A549 treated with dexamethasone at 1 μM for 4 hours (cell line): ENCODE data around the gene PRORP. TPM values are rescaled to one million over a fixed set of nuclear protein-coding genes. Genes with fewer than 3 reads are reported as not detected.

Experiments
- total RNA-seq: library from RNA; stranded (reverse); fragments of 200-300 nt; extraction: Qiagen RNA extraction; gene quantifications from 5 replicates; pipeline ENCODE4 v1.2.3, GENCODE V29; 2022

Gene PRORP
- 33.1 to 42.5 TPM (median 40.5 TPM) in 5 replicates for total RNA-seq

GRCh38 chr14:35121887-35122695 lies at the start of gene PRORP, which contains the start of gene PPP2R3C:
PRORP (plus strand) TSS chr14:35122552; CDS start chr14:35123246, 694 bp downstream.
PPP2R3C (minus strand) TSS chr14:35121990; CDS start chr14:35121959, 31 bp downstream.

Other genes with a start within 250 kb of the PRORP start
- 24.9 to 32.3 TPM (median 29.8 TPM) in 5 replicates for gene BAZ1A, start 247.2 kb upstream of the PRORP start, total RNA-seq
- 60.4 to 68.0 TPM (median 63.3 TPM) in 5 replicates for gene SRP54, start 139.6 kb upstream of the PRORP start, total RNA-seq
- gene FAM177A1, start 76.3 kb upstream of the PRORP start, total RNA-seq: 101 to 123 TPM (median 121 TPM) in 5 replicates
- gene PPP2R3C, start 562 bp upstream of the PRORP start, total RNA-seq: 23.0 to 29.9 TPM (median 26.0 TPM) in 5 replicates
- 262 to 308 TPM (median 278 TPM) in 5 replicates for gene PSMA6, start 169.8 kb downstream of the PRORP start, total RNA-seq